NT2/D1 (cell line): ENCODE data around the gene EEF1AKMT4.

ENCODE experiments used
- DNase-seq: peaks from one replicate; pipeline ENCODE4 v3.0.0-alpha.2; 2011; ENCODE audit warnings: low read depth, low spot score
- H3K27me3 ChIP-seq: 2 replicates; pipeline ENCODE4 v1.6.0; 2011; ENCODE audit warnings: mild to moderate bottlenecking; ENCODE audit not compliant: insufficient read length, insufficient read depth
- H3K36me3 ChIP-seq: 2 replicates; pipeline ENCODE4 v1.6.1; 2011; ENCODE audit warnings: mild to moderate bottlenecking, low read length, mixed read lengths; ENCODE audit not compliant: insufficient read depth, insufficient read length
- H3K4me1 ChIP-seq: 2 replicates; pipeline ENCODE4 v1.5.1; 2011; ENCODE audit not compliant: insufficient read depth, insufficient read length
- H3K4me3 ChIP-seq: 2 replicates; pipeline ENCODE4 v1.5.1; 2011; ENCODE audit warnings: low read depth; ENCODE audit not compliant: insufficient read length
- H3K9ac ChIP-seq: 2 replicates; pipeline ENCODE4 v1.6.0; 2011; ENCODE audit warnings: low read depth; ENCODE audit not compliant: insufficient read length
- H3K9me3 ChIP-seq: 2 replicates; pipeline ENCODE4 v1.5.1; 2011; ENCODE audit warnings: mild to moderate bottlenecking, low read length; ENCODE audit not compliant: insufficient read depth
- SUZ12 ChIP-seq: IDR thresholded peaks from 2 replicates; pipeline ENCODE4 v1.6.1; 2011; ENCODE audit not compliant: insufficient read length, insufficient read depth; ENCODE audit errors: extremely low read depth
- YY1 ChIP-seq: IDR thresholded peaks from 2 replicates; pipeline ENCODE4 v1.6.1; 2011; ENCODE audit not compliant: insufficient read length, insufficient read depth
- ZNF274 ChIP-seq: IDR thresholded peaks from 2 replicates; pipeline ENCODE4 v1.6.1; 2011; ENCODE audit warnings: mild to moderate bottlenecking, low read depth, low read length

Gene EEF1AKMT4

DNA sequence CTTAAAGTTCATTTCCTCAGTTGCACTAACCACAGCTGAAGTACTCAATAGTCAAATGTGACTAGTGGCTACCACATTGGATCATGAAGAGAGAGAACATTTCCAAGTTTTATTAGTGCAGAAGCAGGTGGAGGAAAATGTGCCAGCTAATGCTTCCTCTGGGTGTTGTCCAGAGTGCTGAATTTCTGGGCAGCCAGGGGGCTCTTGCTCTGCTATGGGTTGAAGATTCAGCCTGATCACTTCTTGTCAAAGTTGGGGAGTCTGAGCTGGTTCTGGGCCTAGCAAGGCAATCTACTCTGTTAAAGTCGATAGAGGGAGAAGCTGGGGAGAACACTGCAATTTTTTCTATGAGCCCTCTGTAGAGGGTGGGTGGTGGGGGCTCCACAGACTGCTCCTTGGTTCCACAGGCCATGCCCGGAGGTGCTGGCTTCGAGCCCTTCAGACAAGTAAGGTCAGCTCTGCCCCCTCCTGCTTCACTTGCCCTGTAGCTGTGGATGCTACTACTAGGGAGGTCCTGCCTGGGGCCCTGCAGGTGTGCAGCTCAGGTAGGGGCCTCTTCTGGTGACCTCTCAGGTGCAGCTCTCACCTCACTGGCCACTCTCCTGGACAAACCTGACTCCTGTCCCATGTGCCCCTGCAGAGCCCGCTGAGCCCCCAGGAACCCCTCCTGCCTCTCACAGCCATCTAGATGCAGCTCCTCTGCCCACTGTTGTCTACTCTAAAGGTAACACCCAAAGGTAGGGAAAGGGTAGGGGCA, 8.9 kb upstream of the EEF1AKMT4 start:
- Histone ChIP-seq H3K27me3 (no peaks in the 10 kb centered on the region), H3K4me3 (no peak overlapping the region), H3K9me3 (no peaks in the 10 kb centered on the region), H3K36me3 (peaks cover 45% of the 10 kb centered on the region), H3K9ac (no peak overlapping the region), H3K4me1 (no peaks in the 10 kb centered on the region)
- TF ChIP-seq YY1: no peak
- TF ChIP-seq SUZ12: no peak
- DNase-seq: no peak

DNA sequence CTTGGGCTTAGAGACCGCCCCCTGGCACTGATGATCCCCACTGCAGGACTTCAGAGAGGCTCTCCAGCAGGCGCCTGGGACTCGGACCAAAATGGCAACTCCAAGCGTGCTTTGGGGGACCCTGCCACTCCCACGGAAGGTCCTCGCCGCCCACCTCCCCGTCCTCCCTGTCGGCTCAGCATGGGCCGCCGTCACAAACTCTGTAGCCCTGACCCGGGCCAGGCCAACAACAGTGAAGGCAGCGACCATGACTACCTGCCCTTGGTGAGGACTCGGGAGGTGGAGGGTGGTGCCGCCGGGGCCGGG, 8.4 kb upstream of the EEF1AKMT4 start:
- Histone ChIP-seq H3K9ac (no peak overlapping the region), H3K4me3 (no peak overlapping the region), H3K27me3 (no peaks in the 10 kb centered on the region), H3K4me1 (no peaks in the 10 kb centered on the region), H3K36me3 (peaks cover 50% of the 10 kb centered on the region), H3K9me3 (no peaks in the 10 kb centered on the region)
- TF ChIP-seq YY1 (no peak), SUZ12 (no peak), ZNF274 (no peak)
- DNase-seq: no peak

DNA sequence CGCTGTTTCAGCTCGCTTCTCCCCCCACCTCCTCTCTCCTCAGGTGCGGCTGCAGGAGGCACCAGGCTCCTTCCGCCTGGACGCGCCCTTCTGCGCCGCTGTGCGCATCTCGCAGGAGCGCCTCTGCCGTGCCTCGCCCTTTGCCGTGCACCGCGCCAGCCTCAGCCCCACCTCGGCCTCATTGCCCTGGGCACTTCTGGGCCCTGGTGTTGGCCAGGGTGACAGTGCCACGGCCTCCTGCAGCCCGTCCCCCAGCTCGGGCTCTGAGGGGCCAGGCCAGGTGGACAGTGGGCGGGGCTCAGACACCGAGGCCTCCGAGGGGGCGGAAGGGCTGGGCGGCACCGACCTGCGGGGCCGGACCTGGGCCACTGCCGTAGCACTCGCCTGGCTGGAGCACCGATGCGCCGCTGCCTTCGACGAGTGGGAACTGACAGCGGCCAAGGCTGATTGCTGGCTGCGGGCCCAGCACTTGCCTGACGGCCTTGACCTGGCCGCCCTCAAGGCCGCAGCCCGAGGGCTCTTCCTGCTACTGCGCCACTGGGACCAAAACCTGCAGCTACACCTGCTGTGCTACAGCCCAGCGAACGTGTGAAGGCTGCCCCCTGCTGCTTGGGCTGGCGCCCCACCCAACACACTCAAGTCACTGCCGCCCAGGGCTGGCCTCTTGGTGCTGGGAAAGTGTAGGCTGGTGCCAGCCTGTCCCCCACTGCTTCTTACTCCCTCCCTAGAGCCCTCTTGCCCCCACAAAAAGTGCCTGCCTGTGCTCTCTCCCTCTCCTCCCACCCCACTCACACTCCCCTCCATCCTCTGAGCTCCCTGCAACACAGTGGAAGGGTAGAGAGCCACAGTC, 7.8 kb upstream of the EEF1AKMT4 start:
- DNase-seq: no peak
- Histone ChIP-seq H3K36me3 (peaks cover 51% of the 10 kb centered on the region), H3K4me1 (no peaks in the 10 kb centered on the region), H3K27me3 (no peaks in the 10 kb centered on the region), H3K4me3 (no peak overlapping the region), H3K9ac (no peak overlapping the region), H3K9me3 (no peaks in the 10 kb centered on the region)
- TF ChIP-seq YY1 (no peak), ZNF274 (no peak), SUZ12 (no peak)

DNA sequence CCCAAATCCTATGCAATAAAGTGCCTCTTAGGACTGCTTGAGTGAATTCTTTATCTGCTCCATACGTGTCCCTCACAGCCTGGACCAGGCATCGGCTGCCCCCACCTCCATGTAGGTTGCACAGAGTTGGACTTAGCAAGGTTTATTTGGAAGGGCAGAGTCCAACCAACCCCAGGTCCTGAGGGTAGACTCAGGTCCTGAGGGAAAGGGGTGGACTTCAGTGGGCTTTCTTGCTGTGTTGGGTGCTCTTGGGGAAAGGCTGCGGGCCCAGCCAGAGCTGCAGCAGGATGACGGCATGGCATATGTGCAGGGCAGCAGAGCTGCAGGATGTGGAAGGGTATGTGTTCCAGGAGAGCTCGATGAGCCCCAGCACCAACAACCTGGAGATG, 7.2 kb upstream of the EEF1AKMT4 start:
- DNase-seq: no peak
- no peaks in the 10 kb centered on the region for H3K9me3 ChIP-seq
- H3K27me3 ChIP-seq: no peaks in the 10 kb centered on the region
- H3K9ac ChIP-seq: no peak overlapping the region
- H3K4me1 ChIP-seq: no peaks in the 10 kb centered on the region
- H3K4me3 ChIP-seq: no peak overlapping the region
- peaks cover 51% of the 10 kb centered on the region for H3K36me3 ChIP-seq
- TF ChIP-seq ZNF274 (no peak), SUZ12 (no peak), YY1 (no peak)

DNA sequence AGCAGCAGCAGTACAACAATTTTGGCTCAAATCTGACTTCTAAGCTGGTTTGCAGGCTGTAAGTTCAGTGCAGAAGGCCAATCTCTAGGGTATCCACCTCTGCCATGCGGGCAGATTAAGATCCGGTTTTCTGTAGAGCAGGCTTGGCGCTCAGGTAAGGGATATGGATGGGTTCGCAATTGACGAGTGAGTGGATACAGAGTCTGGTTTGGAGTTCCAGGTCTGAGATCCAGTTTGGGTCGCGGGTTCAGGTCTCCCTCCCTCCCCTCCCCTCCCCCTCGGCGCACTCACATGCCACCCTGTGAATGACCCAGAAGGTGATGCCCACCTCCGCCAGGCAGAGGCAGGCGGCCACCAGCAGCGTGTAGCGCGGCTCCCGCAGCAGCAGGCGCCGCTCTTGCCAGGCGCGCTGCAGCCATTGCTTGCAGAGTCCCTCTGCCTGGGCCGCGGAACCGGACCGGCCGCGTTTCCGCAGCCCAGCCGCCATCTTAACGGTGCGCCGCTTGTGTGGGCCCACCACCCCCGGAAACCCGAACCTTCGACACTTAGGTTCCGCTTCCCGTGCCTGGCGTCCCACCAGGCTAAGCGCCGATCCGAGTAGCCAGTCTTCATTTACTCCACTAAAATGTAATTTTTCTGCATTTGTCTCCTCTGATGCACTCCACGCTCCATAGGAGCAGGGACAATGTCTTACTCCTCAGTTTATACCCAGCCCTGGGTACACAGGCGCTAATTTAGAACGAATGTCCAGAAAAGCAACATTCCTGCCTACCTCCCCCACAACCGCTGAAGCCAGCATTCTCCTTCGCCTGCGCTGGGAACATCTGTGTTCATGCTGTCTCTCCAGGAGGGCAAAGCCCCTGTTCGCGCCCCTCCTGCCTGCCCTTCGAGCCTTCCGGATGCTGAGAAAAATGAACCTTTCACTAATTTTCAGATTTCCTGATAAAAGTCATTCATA, 739 bp upstream of the EEF1AKMT4 start, which contains the start of gene ALG3:
ALG3 (minus strand) TSS at position 509 of the 958 bp plus-strand sequence; CDS start at position 487, 22 bp downstream.
- no peak for TF ChIP-seq SUZ12
- peak; percentile 94 for TF ChIP-seq YY1
- Histone ChIP-seq H3K4me3 (peak within 1 kb of the TSS; percentile 97), H3K9me3 (no peaks in the 10 kb centered on the region), H3K36me3 (peaks cover 28% of the 10 kb centered on the region), H3K9ac (peak within 1 kb of the TSS; percentile 98), H3K4me1 (no peaks in the 10 kb centered on the region), H3K27me3 (no peaks in the 10 kb centered on the region)
- peak; percentile 85 for DNase-seq

DNA sequence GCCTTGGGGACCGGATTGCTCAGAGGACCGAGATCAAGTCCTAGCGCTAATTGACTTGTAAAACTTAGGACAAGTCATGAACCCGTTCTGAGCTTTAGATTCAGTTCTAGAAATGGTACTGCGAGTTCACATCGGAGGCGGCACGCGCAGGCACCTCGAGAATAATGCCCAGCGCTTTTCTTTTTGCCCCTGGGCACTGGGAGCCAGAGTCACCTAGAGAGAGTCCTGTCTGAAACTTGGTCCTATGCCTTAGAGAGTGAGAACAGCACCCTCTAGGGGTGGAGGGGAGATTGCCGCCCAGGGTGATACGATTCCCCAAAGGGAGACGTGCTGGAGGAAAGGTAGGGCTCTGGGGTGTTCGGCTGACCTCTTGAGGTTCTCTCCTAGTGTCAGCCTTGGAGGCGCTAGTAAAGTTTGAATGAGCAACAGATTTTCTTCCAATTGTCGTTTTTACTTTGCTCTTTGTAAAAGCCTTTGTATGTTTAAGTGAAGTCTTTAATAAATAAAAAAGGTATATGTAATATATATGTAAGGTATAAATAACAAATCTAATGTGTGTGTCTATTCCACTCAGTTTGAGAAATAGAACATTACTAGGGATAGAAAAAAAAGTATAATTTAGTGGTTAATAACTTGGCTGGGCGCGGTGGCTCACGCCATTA, 826 bp downstream of the EEF1AKMT4 start:
- Histone ChIP-seq H3K4me3 (peak overlapping the region; percentile 97), H3K27me3 (no peaks in the 10 kb centered on the region), H3K36me3 (peaks cover 12% of the 10 kb centered on the region), H3K9ac (peak overlapping the region; percentile 90), H3K4me1 (no peaks in the 10 kb centered on the region), H3K9me3 (no peaks in the 10 kb centered on the region)
- TF ChIP-seq SUZ12 (no peak), YY1 (no peak), ZNF274 (no peak)
- peak; percentile 94 for DNase-seq
